IPS-NIHi7 (cell line): ENCODE measurements around the gene CTNNA3.
A peak's percentile ranks its signal among the peaks of the same experiment; 100 is the strongest.

Experiments used
- DNase-seq: peaks from one replicate; pipeline ENCODE4 v3.0.0; 2012; ENCODE audit warnings: mixed read lengths; ENCODE audit errors: extremely low spot score

Gene CTNNA3

GRCh38 chr10:66862687-66863258, 833.2 kb downstream of the CTNNA3 start:
- no peak for DNase-seq

- DNase-seq, result no peak
Measured at GRCh38 chr10:66860376-66860945, 835.5 kb downstream of the CTNNA3 start.

GRCh38 chr10:66852811-66853210, 843.2 kb downstream of the CTNNA3 start:
- no peak for DNase-seq

GRCh38 chr10:66848856-66849255, 847.1 kb downstream of the CTNNA3 start:
- no peak for DNase-seq

GRCh38 chr10:66844176-66844942, 851.6 kb downstream of the CTNNA3 start:
- DNase-seq, result no peak

GRCh38 chr10:66843396-66843795, 852.6 kb downstream of the CTNNA3 start:
- no peak for DNase-seq

GRCh38 chr10:66842867-66843266, 853.1 kb downstream of the CTNNA3 start:
- DNase-seq, result no peak

GRCh38 chr10:66842371-66842770, 853.6 kb downstream of the CTNNA3 start:
- DNase-seq, result no peak

- DNase-seq, result no peak
Measured at GRCh38 chr10:66838656-66839055, 857.3 kb downstream of the CTNNA3 start.

GRCh38 chr10:66837990-66838389, 858.0 kb downstream of the CTNNA3 start:
- no peak for DNase-seq

GRCh38 chr10:66837335-66837734, 858.7 kb downstream of the CTNNA3 start:
- DNase-seq, result no peak

GRCh38 chr10:66836771-66837170, 859.2 kb downstream of the CTNNA3 start:
- DNase-seq, result no peak

- no peak for DNase-seq
Measured at GRCh38 chr10:66836057-66836456, 859.9 kb downstream of the CTNNA3 start.

- no peak for DNase-seq
Measured at GRCh38 chr10:66835400-66835799, 860.6 kb downstream of the CTNNA3 start.

- no peak for DNase-seq
Measured at GRCh38 chr10:66834802-66835201, 861.2 kb downstream of the CTNNA3 start.

- DNase-seq, result no peak
Measured at GRCh38 chr10:66833861-66834260, 862.1 kb downstream of the CTNNA3 start.

GRCh38 chr10:66832781-66833422, 863.1 kb downstream of the CTNNA3 start:
- no peak for DNase-seq

GRCh38 chr10:66828957-66829356, 867.0 kb downstream of the CTNNA3 start:
- no peak for DNase-seq

- no peak for DNase-seq
Measured at GRCh38 chr10:66827353-66827752, 868.6 kb downstream of the CTNNA3 start.

- no peak for DNase-seq
Measured at GRCh38 chr10:66823301-66823700, 872.7 kb downstream of the CTNNA3 start.

- peak; percentile 14 for DNase-seq
Measured at GRCh38 chr10:66822801-66823200, 873.2 kb downstream of the CTNNA3 start.

- DNase-seq, result no peak
Measured at GRCh38 chr10:66819691-66820090, 876.3 kb downstream of the CTNNA3 start.

GRCh38 chr10:66813122-66813521, 882.9 kb downstream of the CTNNA3 start:
- no peak for DNase-seq
